ENCODE results near the gene LSS. TPM values are rescaled to one million over a fixed set of nuclear protein-coding genes. Genes with fewer than 3 reads are reported as not detected.

Gene LSS
- total and polyA plus RNA-seq, 2 donors (not counting 3 experiments of a cell fraction or from before 2014, with no cell fraction given), result 120 to 141 TPM

GRCh38 chr21:46180079-46180722, 48.4 kb downstream of the LSS start:
- no peak overlapping the region for H3K4me2 ChIP-seq (ENCODE audit: insufficient read depth, low read length)
- peaks cover 0 to 7% of the 10 kb centered on the region in 2 experiments for H3K27me3 ChIP-seq (ENCODE audit: control insufficient read depth in 2 of 2, insufficient read depth in 2 of 2, low read length in 2 of 2)
- DNase-seq (ENCODE audit: low read depth, low spot score) (no peak), FAIRE-seq (no peak)
- no peaks in the 10 kb centered on the region for H4K20me1 ChIP-seq (replicated peaks; ENCODE audit: control insufficient read depth, extremely low read depth, insufficient read depth, low read length)
- BruUV-seq (replicated peaks), result no TSS peak
- no peaks in the 10 kb centered on the region for H3K9me3 ChIP-seq (replicated peaks; ENCODE audit: control insufficient read depth, insufficient read depth, low read length)
- no peak for TF ChIP-seq EZH2 (IDR thresholded peaks at IDR 0.05; ENCODE audit: borderline replicate concordance, low read depth, low read length, severe bottlenecking)
- TF ChIP-seq POLR2AphosphoS5 (IDR thresholded peaks at IDR 0.05; ENCODE audit: insufficient read depth, low read depth, low read length), result no peak
- TF ChIP-seq POLR2A (IDR thresholded peaks at IDR 0.05; ENCODE audit: low read depth, low read length), result no peak
- no peak for TF ChIP-seq CTCF (IDR thresholded peaks at IDR 0.05; ENCODE audit: extremely low read depth in 1 of 2, insufficient read depth in 1 of 2, low read depth in 1 of 2, low read length in 2 of 2)
- no peak for TF ChIP-seq MYC (IDR thresholded peaks at IDR 0.05; ENCODE audit: low read depth, low read length)
- no peak for TF ChIP-seq MAX (IDR thresholded peaks at IDR 0.05; ENCODE audit: insufficient read depth, insufficient read length)
- TF ChIP-seq JUN (IDR thresholded peaks at IDR 0.05; ENCODE audit: borderline replicate concordance, insufficient read depth, insufficient read length, low read depth), result no peak
- TF ChIP-seq FOS (IDR thresholded peaks at IDR 0.05; ENCODE audit: borderline replicate concordance, insufficient read depth, low read length), result no peak
- no peak for TF ChIP-seq GATA2 (IDR thresholded peaks at IDR 0.05; ENCODE audit: insufficient read depth, insufficient read length, low read depth, low read length)
- peaks cover 6% of the 10 kb centered on the region for H3K4me1 ChIP-seq (ENCODE audit: control insufficient read depth, extremely low read depth, insufficient read depth, low read length)
- CTCF ChIA-PET, result no interaction called here
- H3K36me3 ChIP-seq (ENCODE audit: control insufficient read depth in 2 of 2, extremely low read depth in 1 of 2, insufficient read depth in 2 of 2, low read length in 2 of 2), result no peaks in the 10 kb centered on the region
- dilution Hi-C loops (cut with MboI; ENCODE audit: extremely low pct_ligation_motif_present, low sequenced_read_pairs) (no loop called here), intact Hi-C loops (cut with micrococcal nuclease) (no loop called here)
- H3K79me2 ChIP-seq (ENCODE audit: control insufficient read depth, insufficient read depth, low read length), result no peaks in the 10 kb centered on the region
- no peak overlapping the region for H3K27ac ChIP-seq (ENCODE audit: insufficient read depth, low read depth, low read length)
- POLR2A ChIA-PET, result no interaction called here
- no peak overlapping the region for H2AFZ ChIP-seq (ENCODE audit: low read depth, low read length)
- no peak overlapping the region for H3K9ac ChIP-seq (replicated peaks; ENCODE audit: extremely low read depth, insufficient read depth, low read length)
- no peaks in the 10 kb centered on the region for H3K9me1 ChIP-seq (replicated peaks; ENCODE audit: control insufficient read depth, extremely low read depth, insufficient read depth, low read length)
- no peak overlapping the region for H3K4me3 ChIP-seq (replicated peaks in 1 of 3; ENCODE audit: insufficient read depth in 1 of 3, low read depth in 1 of 3, low read length in 3 of 3)

Measured in endothelial cell of umbilical vein (primary cell).